WTC11 (cell line): ENCODE measurements around the gene CCN6. TPM values are rescaled to one million over a fixed set of nuclear protein-coding genes. Genes with fewer than 3 reads are reported as not detected.

Source experiments
- MXD4 ChIP-seq: fragments of 250-450 bp; sonication (Bioruptor Pico); IDR thresholded peaks from 2 replicates; pipeline ENCODE4 v1.8.0; 2021; ENCODE audit warnings: mild to moderate bottlenecking, moderate library complexity, borderline replicate concordance
- NR1H2 ChIP-seq: sonication (generic); formaldehyde crosslinking; IDR thresholded peaks from 2 replicates; pipeline ENCODE4 v1.9.0; 2021; ENCODE audit warnings: mild to moderate bottlenecking, moderate library complexity, missing genetic modification reagents
- TCF7 ChIP-seq: sonication (generic); formaldehyde crosslinking; IDR thresholded peaks from 2 replicates; pipeline ENCODE4 v1.8.0; 2022; ENCODE audit warnings: mild to moderate bottlenecking, low read depth, missing genetic modification reagents, moderate library complexity
- ZNF121 ChIP-seq: sonication (generic); formaldehyde crosslinking; IDR thresholded peaks from 2 replicates; pipeline ENCODE4 v1.8.0; 2023; ENCODE audit warnings: missing genetic modification reagents
- ZNF138 ChIP-seq: sonication (generic); formaldehyde crosslinking; conservative IDR thresholded peaks from 2 replicates; pipeline ENCODE4 v1.8.1; 2022; ENCODE audit warnings: mild to moderate bottlenecking, moderate library complexity, missing genetic modification reagents
- ZNF671 ChIP-seq: fragments of 250-450 bp; sonication (Bioruptor Pico); IDR thresholded peaks from 2 replicates; pipeline ENCODE4 v1.8.0; 2021; ENCODE audit warnings: mild to moderate bottlenecking
- total RNA-seq: library from RNA; stranded (reverse); gene quantifications from 3 replicates; pipeline ENCODE4 v1.2.3, GENCODE V29; 2021
- TF ChIP-seq, protein P1 (sequence below): sonication (generic); formaldehyde crosslinking; IDR thresholded peaks from 2 replicates; pipeline ENCODE4 v1.8.0; 2022; ENCODE audit warnings: mild to moderate bottlenecking, missing genetic modification reagents
- TF ChIP-seq, protein P2 (sequence below): sonication (generic); formaldehyde crosslinking; IDR thresholded peaks from 2 replicates; pipeline ENCODE4 v1.8.1; 2022; ENCODE audit warnings: low read depth, missing genetic modification reagents, borderline replicate concordance
- TF ChIP-seq, protein P3 (sequence below): fragments of 250-450 bp; sonication (Bioruptor Pico); IDR thresholded peaks from 2 replicates; pipeline ENCODE4 v1.9.0; 2021; ENCODE audit warnings: moderate library complexity, mild to moderate bottlenecking, inconsistent platforms, borderline replicate concordance

CCN6 gene
- total RNA-seq, 1 experiment from 2014 or later: not detected

DNA sequence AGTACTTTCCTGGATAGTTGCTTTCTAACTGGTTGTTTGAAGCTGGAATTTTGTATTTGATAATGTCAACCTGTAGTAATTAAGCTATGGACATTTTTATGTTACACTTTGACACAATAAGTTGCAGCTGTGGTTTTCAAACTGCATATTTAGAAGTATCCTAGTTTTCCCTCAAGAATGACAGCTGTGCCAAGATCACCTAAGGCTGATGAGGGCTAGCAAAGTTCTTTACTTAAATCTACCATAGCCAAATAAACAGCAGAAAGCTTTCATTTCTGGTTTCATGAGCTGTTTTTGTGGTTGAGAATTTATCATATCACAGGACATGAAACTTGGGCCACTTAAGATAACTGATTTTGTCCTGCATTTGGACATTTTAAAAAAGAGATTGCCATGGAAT lies 64.1 kb downstream of the CCN6 start (continued):
- TF ChIP-seq, protein P1, sequence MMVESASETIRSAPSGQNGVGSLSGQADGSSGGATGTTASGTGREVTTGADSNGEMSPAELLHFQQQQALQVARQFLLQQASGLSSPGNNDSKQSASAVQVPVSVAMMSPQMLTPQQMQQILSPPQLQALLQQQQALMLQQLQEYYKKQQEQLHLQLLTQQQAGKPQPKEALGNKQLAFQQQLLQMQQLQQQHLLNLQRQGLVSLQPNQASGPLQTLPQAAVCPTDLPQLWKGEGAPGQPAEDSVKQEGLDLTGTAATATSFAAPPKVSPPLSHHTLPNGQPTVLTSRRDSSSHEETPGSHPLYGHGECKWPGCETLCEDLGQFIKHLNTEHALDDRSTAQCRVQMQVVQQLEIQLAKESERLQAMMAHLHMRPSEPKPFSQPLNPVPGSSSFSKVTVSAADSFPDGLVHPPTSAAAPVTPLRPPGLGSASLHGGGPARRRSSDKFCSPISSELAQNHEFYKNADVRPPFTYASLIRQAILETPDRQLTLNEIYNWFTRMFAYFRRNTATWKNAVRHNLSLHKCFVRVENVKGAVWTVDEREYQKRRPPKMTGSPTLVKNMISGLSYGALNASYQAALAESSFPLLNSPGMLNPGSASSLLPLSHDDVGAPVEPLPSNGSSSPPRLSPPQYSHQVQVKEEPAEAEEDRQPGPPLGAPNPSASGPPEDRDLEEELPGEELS: no peak
- no peak for TF ChIP-seq MXD4 (CRISPR knock-in tag)
- no peak for TF ChIP-seq ZNF671 (CRISPR knock-in tag)
- no peak for TF ChIP-seq ZNF121 (CRISPR knock-in tag)
- no peak for TF ChIP-seq NR1H2
- TF ChIP-seq, protein P2, sequence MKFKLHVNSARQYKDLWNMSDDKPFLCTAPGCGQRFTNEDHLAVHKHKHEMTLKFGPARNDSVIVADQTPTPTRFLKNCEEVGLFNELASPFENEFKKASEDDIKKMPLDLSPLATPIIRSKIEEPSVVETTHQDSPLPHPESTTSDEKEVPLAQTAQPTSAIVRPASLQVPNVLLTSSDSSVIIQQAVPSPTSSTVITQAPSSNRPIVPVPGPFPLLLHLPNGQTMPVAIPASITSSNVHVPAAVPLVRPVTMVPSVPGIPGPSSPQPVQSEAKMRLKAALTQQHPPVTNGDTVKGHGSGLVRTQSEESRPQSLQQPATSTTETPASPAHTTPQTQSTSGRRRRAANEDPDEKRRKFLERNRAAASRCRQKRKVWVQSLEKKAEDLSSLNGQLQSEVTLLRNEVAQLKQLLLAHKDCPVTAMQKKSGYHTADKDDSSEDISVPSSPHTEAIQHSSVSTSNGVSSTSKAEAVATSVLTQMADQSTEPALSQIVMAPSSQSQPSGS: no peak
- TF ChIP-seq ZNF138 (CRISPR knock-in tag): no peak
- no peak for TF ChIP-seq TCF7 (CRISPR knock-in tag)
- TF ChIP-seq, protein P3, sequence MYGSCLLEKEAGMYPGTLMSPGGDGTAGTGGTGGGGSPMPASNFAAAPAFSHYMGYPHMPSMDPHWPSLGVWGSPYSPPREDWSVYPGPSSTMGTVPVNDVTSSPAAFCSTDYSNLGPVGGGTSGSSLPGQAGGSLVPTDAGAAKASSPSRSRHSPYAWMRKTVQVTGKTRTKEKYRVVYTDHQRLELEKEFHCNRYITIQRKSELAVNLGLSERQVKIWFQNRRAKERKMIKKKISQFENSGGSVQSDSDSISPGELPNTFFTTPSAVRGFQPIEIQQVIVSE (CRISPR knock-in tag): no peak

Other genes starting within 250 kb of the CCN6 start
- 57.1 to 63.9 TPM (median 59.0 TPM) in 3 replicates for gene FYN, start 180.7 kb upstream of the CCN6 start, total RNA-seq
- gene TUBE1, start 33.4 kb downstream of the CCN6 start, total RNA-seq: 15.7 to 17.4 TPM (median 16.9 TPM) in 3 replicates
- 19.7 to 26.4 TPM (median 20.0 TPM) in 3 replicates for gene FAM229B, start 33.5 kb downstream of the CCN6 start, total RNA-seq
- gene LAMA4, start 200.5 kb downstream of the CCN6 start, total RNA-seq: 1.6 to 2.6 TPM (median 1.7 TPM) in 3 replicates